HL-60 (cell line): ENCODE measurements around the gene CREB3L1.
A peak's percentile ranks its signal among the peaks of the same experiment; 100 is the strongest.

Experiments
- DNase-seq, 2 experiments: peaks; one replicate each; pipeline ENCODE4 v3.0.0-alpha.2; 2010 to 2020; ENCODE audit warnings: low read depth in 1 of 2, low spot score in 1 of 2
- H3K27ac ChIP-seq: fragments of 250-450 bp; sonication (Bioruptor Pico); replicated peaks from 2 replicates; pipeline ENCODE4 v1.5.1; 2020; ENCODE audit warnings: mild to moderate bottlenecking, moderate library complexity
- H3K27me3 ChIP-seq: fragments of 250-450 bp; sonication (Bioruptor Pico); 2 replicates; pipeline ENCODE4 v1.5.1; 2021; ENCODE audit warnings: mild to moderate bottlenecking, moderate library complexity; ENCODE audit not compliant: insufficient read depth, poor library complexity, severe bottlenecking
- H3K4me3 ChIP-seq: replicated peaks from 2 replicates; pipeline ENCODE4 v1.5.1; 2011; ENCODE audit warnings: mild to moderate bottlenecking, control low read depth, low read length; ENCODE audit not compliant: insufficient read depth
- CTCF ChIP-seq: IDR thresholded peaks from one replicate; pipeline ENCODE4 v1.5.1; 2011; ENCODE audit warnings: low read length, control low read depth, inconsistent platforms; ENCODE audit not compliant: insufficient read depth
- GABPA ChIP-seq: IDR thresholded peaks from 2 replicates; pipeline ENCODE4 v1.6.1; 2012; ENCODE audit warnings: low read depth
- POLR2AphosphoS5 ChIP-seq: IDR thresholded peaks from 2 replicates; pipeline ENCODE4 v1.6.1; 2012; ENCODE audit warnings: low read depth
- REST ChIP-seq: IDR thresholded peaks from 2 replicates; pipeline ENCODE4 v1.6.1; 2012; ENCODE audit warnings: low read depth; ENCODE audit not compliant: insufficient replicate concordance
- SPI1 ChIP-seq: IDR thresholded peaks from 2 replicates; pipeline ENCODE4 v1.6.1; 2012; ENCODE audit warnings: low read depth, mild to moderate bottlenecking, borderline replicate concordance

Gene CREB3L1

DNA sequence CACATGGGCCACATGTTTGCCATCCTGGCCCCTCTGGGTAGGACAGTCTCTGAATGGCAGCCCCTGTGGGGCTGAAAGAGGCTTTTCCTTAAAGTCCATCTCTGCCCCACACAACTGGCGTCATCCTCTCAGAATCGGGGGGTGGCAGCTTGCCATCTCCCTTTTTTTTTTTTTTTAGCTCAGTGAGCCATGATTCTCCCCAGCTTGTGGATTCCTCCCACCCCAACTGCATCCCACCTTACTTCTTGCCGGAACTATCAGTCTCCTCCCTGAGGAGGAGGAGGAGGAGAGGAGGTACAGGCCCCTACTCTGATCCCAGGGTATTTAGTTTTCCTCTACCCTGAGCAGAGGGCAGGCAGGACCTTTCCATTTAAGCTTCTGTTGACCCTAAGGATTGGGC is 73.2 kb downstream of the CREB3L1 start:
- Histone ChIP-seq H3K4me3 (no peak overlapping the region), H3K27ac (no peak overlapping the region), H3K27me3 (no peaks in the 10 kb centered on the region)
- TF ChIP-seq GABPA = no peak
- TF ChIP-seq REST = no peak
- no peak for TF ChIP-seq POLR2AphosphoS5
- TF ChIP-seq CTCF = no peak
- no peak for TF ChIP-seq SPI1
- no peak for DNase-seq

DNA sequence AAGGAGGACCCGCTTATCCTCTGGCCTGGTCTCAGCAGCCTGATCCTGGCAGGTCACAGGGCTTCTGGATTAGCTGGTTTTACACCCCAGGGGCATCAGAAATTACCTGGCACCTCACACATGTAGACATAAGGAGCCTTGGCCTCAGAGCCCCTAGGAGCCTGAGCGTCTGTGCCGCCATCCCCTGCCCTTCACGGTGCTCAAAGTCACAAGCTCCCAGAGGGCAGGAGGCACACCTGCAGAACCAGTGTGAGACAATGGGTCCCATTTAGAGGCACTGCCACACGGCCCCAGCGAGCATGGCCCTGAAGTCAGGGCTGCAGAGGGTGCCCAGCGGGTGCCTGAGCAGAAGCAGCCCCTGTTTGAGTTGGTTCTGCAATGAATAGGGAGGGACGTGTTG is 73.7 kb downstream of the CREB3L1 start:
- TF ChIP-seq POLR2AphosphoS5 (no peak), GABPA (no peak), SPI1 (no peak), CTCF (no peak), REST (no peak)
- Histone ChIP-seq H3K27me3 (no peaks in the 10 kb centered on the region), H3K27ac (no peak overlapping the region), H3K4me3 (no peak overlapping the region)
- DNase-seq = no peak

DNA sequence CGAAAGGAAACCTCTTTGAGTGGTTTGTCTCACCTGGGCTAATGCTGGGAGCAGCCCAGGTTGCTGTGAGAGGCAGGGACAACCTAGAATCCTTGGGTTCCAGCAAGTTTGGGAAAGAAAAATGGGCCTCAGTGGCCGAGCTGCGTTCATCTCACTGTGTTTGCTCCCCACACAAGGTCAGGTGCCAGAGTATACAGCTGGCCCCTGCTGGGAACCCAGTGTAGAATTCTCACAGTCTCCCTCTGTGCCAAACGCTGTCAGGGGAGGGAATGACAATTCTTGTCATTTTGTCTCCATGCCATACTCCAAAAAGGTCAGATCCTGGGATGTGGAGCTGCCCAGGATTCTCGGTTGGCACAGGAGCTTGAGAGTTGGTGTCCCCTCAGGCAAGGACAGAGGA is 74.1 kb downstream of the CREB3L1 start:
- H3K27ac ChIP-seq = peak overlapping the region; percentile 43

More for the DNA sequence above, 74.1 kb downstream of the CREB3L1 start:
- no peaks in the 10 kb centered on the region for H3K27me3 ChIP-seq
- no peak for DNase-seq
- TF ChIP-seq CTCF (no peak), POLR2AphosphoS5 (no peak), GABPA (no peak), SPI1 (no peak), REST (no peak)
- no peak overlapping the region for H3K4me3 ChIP-seq
